ENCODE data around the gene SCN4B. TPM values are rescaled to one million over a fixed set of nuclear protein-coding genes. Genes with fewer than 3 reads are reported as not detected.

The SCN4B gene
- total RNA-seq, 1 experiment from 2014 or later = not detected

GRCh38 chr11:118120793-118121192 lies 31.8 kb downstream of the SCN4B start:
- DNase-seq (ENCODE audit: low read depth, low spot score) = no peak
- in situ Hi-C loops (cut with HindIII; ENCODE audit: low pct_unique_long_range_greater_than_20kb, low sequenced_read_pairs) = no loop called here

- no peak for DNase-seq (ENCODE audit: low read depth, low spot score)
- in situ Hi-C loops (cut with HindIII; ENCODE audit: low pct_unique_long_range_greater_than_20kb, low sequenced_read_pairs) = no loop called here
Observed at GRCh38 chr11:118117790-118118601, 34.6 kb downstream of the SCN4B start.

- in situ Hi-C loops (cut with HindIII; ENCODE audit: low pct_unique_long_range_greater_than_20kb, low sequenced_read_pairs) = no loop called here
- DNase-seq (ENCODE audit: low read depth, low spot score) = no peak
Observed at GRCh38 chr11:118115048-118115447, 37.6 kb downstream of the SCN4B start.

- no peak for DNase-seq (ENCODE audit: low read depth, low spot score)
- in situ Hi-C loops (cut with HindIII; ENCODE audit: low pct_unique_long_range_greater_than_20kb, low sequenced_read_pairs) = no loop called here
Observed at GRCh38 chr11:118114266-118114665, 38.4 kb downstream of the SCN4B start.

- no peak for DNase-seq (ENCODE audit: low read depth, low spot score)
- in situ Hi-C loops (cut with HindIII; ENCODE audit: low pct_unique_long_range_greater_than_20kb, low sequenced_read_pairs) = no loop called here
Observed at GRCh38 chr11:118112711-118113430, 39.8 kb downstream of the SCN4B start.

GRCh38 chr11:118111744-118112035 lies 40.9 kb downstream of the SCN4B start:
- DNase-seq (ENCODE audit: low read depth, low spot score) = no peak
- in situ Hi-C loops (cut with HindIII; ENCODE audit: low pct_unique_long_range_greater_than_20kb, low sequenced_read_pairs) = no loop called here

GRCh38 chr11:118111019-118111743 lies 41.4 kb downstream of the SCN4B start:
- in situ Hi-C loops (cut with HindIII; ENCODE audit: low pct_unique_long_range_greater_than_20kb, low sequenced_read_pairs) = no loop called here
- DNase-seq (ENCODE audit: low read depth, low spot score) = no peak

- in situ Hi-C loops (cut with HindIII; ENCODE audit: low pct_unique_long_range_greater_than_20kb, low sequenced_read_pairs) = no loop called here
- no peak for DNase-seq (ENCODE audit: low read depth, low spot score)
Observed at GRCh38 chr11:118109231-118109630, 43.4 kb downstream of the SCN4B start.

GRCh38 chr11:118108513-118108912 lies 44.1 kb downstream of the SCN4B start:
- DNase-seq (ENCODE audit: low read depth, low spot score) = no peak
- in situ Hi-C loops (cut with HindIII; ENCODE audit: low pct_unique_long_range_greater_than_20kb, low sequenced_read_pairs) = no loop called here

- DNase-seq (ENCODE audit: low read depth, low spot score) = no peak
- in situ Hi-C loops (cut with HindIII; ENCODE audit: low pct_unique_long_range_greater_than_20kb, low sequenced_read_pairs) = no loop called here
Observed at GRCh38 chr11:118106789-118107335, 45.8 kb downstream of the SCN4B start.

- in situ Hi-C loops (cut with HindIII; ENCODE audit: low pct_unique_long_range_greater_than_20kb, low sequenced_read_pairs) = no loop called here
- no peak for DNase-seq (ENCODE audit: low read depth, low spot score)
Observed at GRCh38 chr11:118105657-118106305, 46.8 kb downstream of the SCN4B start.

- in situ Hi-C loops (cut with HindIII; ENCODE audit: low pct_unique_long_range_greater_than_20kb, low sequenced_read_pairs) = no loop called here
- DNase-seq (ENCODE audit: low read depth, low spot score) = no peak
Observed at GRCh38 chr11:118104491-118104890, 48.1 kb downstream of the SCN4B start.

GRCh38 chr11:118102721-118103261 lies 49.8 kb downstream of the SCN4B start:
- no peak for DNase-seq (ENCODE audit: low read depth, low spot score)
- in situ Hi-C loops (cut with HindIII; ENCODE audit: low pct_unique_long_range_greater_than_20kb, low sequenced_read_pairs) = no loop called here

GRCh38 chr11:118100691-118101232 lies 51.9 kb downstream of the SCN4B start:
- DNase-seq (ENCODE audit: low read depth, low spot score) = no peak
- in situ Hi-C loops (cut with HindIII; ENCODE audit: low pct_unique_long_range_greater_than_20kb, low sequenced_read_pairs) = no loop called here

- no peak for DNase-seq (ENCODE audit: low read depth, low spot score)
- in situ Hi-C loops (cut with HindIII; ENCODE audit: low pct_unique_long_range_greater_than_20kb, low sequenced_read_pairs) = no loop called here
Observed at GRCh38 chr11:118099838-118100556, 52.6 kb downstream of the SCN4B start.

GRCh38 chr11:118098996-118099837 lies 53.4 kb downstream of the SCN4B start:
- in situ Hi-C loops (cut with HindIII; ENCODE audit: low pct_unique_long_range_greater_than_20kb, low sequenced_read_pairs) = no loop called here
- DNase-seq (ENCODE audit: low read depth, low spot score) = no peak

Measured in SK-MEL-5 (cell line).